SK-N-MC (cell line): Measurements from ENCODE around the gene CHSY3.

ENCODE experiments used
- DNase-seq: peaks from one replicate; pipeline ENCODE4 v3.0.0-alpha.2; 2011; ENCODE audit warnings: low read depth, low spot score
- H3K27ac ChIP-seq: fragments of 200-600 bp; sonication (generic); 2 replicates; pipeline ENCODE4 v1.5.1; 2016; ENCODE audit warnings: mixed run types
- H3K36me3 ChIP-seq: fragments of 200-600 bp; sonication (generic); 2 replicates; pipeline ENCODE4 v1.6.1; 2017; ENCODE audit warnings: antibody characterized with exemption, low read length, mixed read lengths; ENCODE audit not compliant: insufficient read depth
- H3K4me3 ChIP-seq: fragments of 200-600 bp; sonication (generic); 2 replicates; pipeline ENCODE4 v1.5.1; 2016
- H3K9ac ChIP-seq: fragments of 200-600 bp; sonication (generic); 2 replicates; pipeline ENCODE4 v1.8.0; 2017; ENCODE audit warnings: mixed run types, mixed read lengths; ENCODE audit not compliant: insufficient read length
- H3K9me3 ChIP-seq: fragments of 200-600 bp; sonication (generic); 2 replicates; pipeline ENCODE4 v1.6.1; 2017; ENCODE audit warnings: low read depth, mild to moderate bottlenecking, antibody characterized with exemption, low read length, moderate library complexity, mixed read lengths
- EZH2 ChIP-seq: fragments of 200-600 bp; sonication (generic); IDR thresholded peaks from one replicate; pipeline ENCODE4 v1.6.1; 2017; ENCODE audit warnings: antibody characterized with exemption
- FOXP2 ChIP-seq: optimal IDR thresholded peaks from 2 replicates; pipeline ENCODE3; 2011; ENCODE audit warnings: mild to moderate bottlenecking, moderate library complexity; ENCODE audit not compliant: insufficient read depth; ENCODE audit errors: extremely low read length, control extremely low read depth
- POLR2AphosphoS5 ChIP-seq: IDR thresholded peaks from 2 replicates; pipeline ENCODE4 v1.6.1; 2012; ENCODE audit warnings: mild to moderate bottlenecking, low read depth, low read length, borderline replicate concordance

Gene CHSY3

GRCh38 chr5:130102960-130103359 is 198.7 kb downstream of the CHSY3 start:
- DNase-seq = no peak
- no peak overlapping the region for H3K9ac ChIP-seq
- no peaks in the 10 kb centered on the region for H3K36me3 ChIP-seq
- TF ChIP-seq EZH2 = no peak
- no peak for TF ChIP-seq FOXP2
- no peak for TF ChIP-seq POLR2AphosphoS5
- H3K9me3 ChIP-seq = no peaks in the 10 kb centered on the region
- H3K27ac ChIP-seq = no peak overlapping the region
- H3K4me3 ChIP-seq = no peak overlapping the region

- no peak for DNase-seq
- H3K27ac ChIP-seq = no peak overlapping the region
- TF ChIP-seq EZH2 (no peak), FOXP2 (no peak), POLR2AphosphoS5 (no peak)
- no peaks in the 10 kb centered on the region for H3K9me3 ChIP-seq
- H3K36me3 ChIP-seq = no peaks in the 10 kb centered on the region
- no peak overlapping the region for H3K9ac ChIP-seq
- H3K4me3 ChIP-seq = no peak overlapping the region
These were observed 200.8 kb downstream of the CHSY3 start for GRCh38 chr5:130104895-130105688.

GRCh38 chr5:130106480-130106879 is 202.2 kb downstream of the CHSY3 start:
- Histone ChIP-seq H3K27ac (no peak overlapping the region), H3K9me3 (no peaks in the 10 kb centered on the region), H3K4me3 (no peak overlapping the region), H3K36me3 (no peaks in the 10 kb centered on the region), H3K9ac (no peak overlapping the region)
- no peak for DNase-seq
- no peak for TF ChIP-seq EZH2
- no peak for TF ChIP-seq POLR2AphosphoS5
- no peak for TF ChIP-seq FOXP2

- H3K9me3 ChIP-seq = no peaks in the 10 kb centered on the region
- H3K4me3 ChIP-seq = no peak overlapping the region
- no peak for TF ChIP-seq FOXP2
- TF ChIP-seq EZH2 = no peak
- TF ChIP-seq POLR2AphosphoS5 = no peak
- H3K36me3 ChIP-seq = no peaks in the 10 kb centered on the region
- H3K9ac ChIP-seq = no peak overlapping the region
- no peak for DNase-seq
- H3K27ac ChIP-seq = no peak overlapping the region
These were observed 204.9 kb downstream of the CHSY3 start for GRCh38 chr5:130109152-130109551.

GRCh38 chr5:130110328-130110727 is 206.1 kb downstream of the CHSY3 start:
- no peaks in the 10 kb centered on the region for H3K9me3 ChIP-seq
- no peaks in the 10 kb centered on the region for H3K36me3 ChIP-seq
- DNase-seq = no peak
- H3K27ac ChIP-seq = no peak overlapping the region
- TF ChIP-seq POLR2AphosphoS5 (no peak), EZH2 (no peak)
- no peak overlapping the region for H3K9ac ChIP-seq
- H3K4me3 ChIP-seq = no peak overlapping the region

GRCh38 chr5:130111746-130112145 is 207.5 kb downstream of the CHSY3 start:
- TF ChIP-seq FOXP2 (no peak), EZH2 (no peak), POLR2AphosphoS5 (no peak)
- Histone ChIP-seq H3K9ac (no peak overlapping the region), H3K27ac (no peak overlapping the region), H3K9me3 (no peaks in the 10 kb centered on the region), H3K4me3 (no peak overlapping the region), H3K36me3 (no peaks in the 10 kb centered on the region)
- DNase-seq = no peak

GRCh38 chr5:130112246-130112645 is 208.0 kb downstream of the CHSY3 start:
- TF ChIP-seq POLR2AphosphoS5 (no peak), FOXP2 (no peak), EZH2 (no peak)
- H3K9me3 ChIP-seq = no peaks in the 10 kb centered on the region
- no peak for DNase-seq

GRCh38 chr5:130115686-130116085 is 211.4 kb downstream of the CHSY3 start:
- H3K9me3 ChIP-seq = no peaks in the 10 kb centered on the region
- no peak overlapping the region for H3K4me3 ChIP-seq
- TF ChIP-seq EZH2 (no peak), FOXP2 (no peak), POLR2AphosphoS5 (no peak)
- no peaks in the 10 kb centered on the region for H3K36me3 ChIP-seq
- H3K27ac ChIP-seq = no peak overlapping the region
- H3K9ac ChIP-seq = no peak overlapping the region
- DNase-seq = no peak

More at GRCh38 chr5:130112246-130112645, 208.0 kb downstream of the CHSY3 start:
- no peak overlapping the region for H3K4me3 ChIP-seq
- no peaks in the 10 kb centered on the region for H3K36me3 ChIP-seq
- H3K27ac ChIP-seq = no peak overlapping the region
- no peak overlapping the region for H3K9ac ChIP-seq

GRCh38 chr5:130116462-130116861 is 212.2 kb downstream of the CHSY3 start:
- no peak for DNase-seq
- Histone ChIP-seq H3K9ac (no peak overlapping the region), H3K4me3 (no peak overlapping the region), H3K27ac (no peak overlapping the region), H3K36me3 (no peaks in the 10 kb centered on the region), H3K9me3 (no peaks in the 10 kb centered on the region)
- TF ChIP-seq FOXP2 (no peak), EZH2 (no peak), POLR2AphosphoS5 (no peak)
